HL-60 (cell line): ENCODE results near the gene MLF2.
"Not testable (repeated sequence)": the region's sequence is repeated elsewhere in the genome, so short reads cannot be mapped to it uniquely, and the experiment has no call there.

Experiments
- CTCF ChIP-seq: IDR thresholded peaks from one replicate; pipeline ENCODE4 v1.5.1; 2011; ENCODE audit warnings: low read length, control low read depth, inconsistent platforms; ENCODE audit not compliant: insufficient read depth
- POLR2AphosphoS5 ChIP-seq: IDR thresholded peaks from 2 replicates; pipeline ENCODE4 v1.6.1; 2012; ENCODE audit warnings: low read depth
- REST ChIP-seq: IDR thresholded peaks from 2 replicates; pipeline ENCODE4 v1.6.1; 2012; ENCODE audit warnings: low read depth; ENCODE audit not compliant: insufficient replicate concordance

GRCh38 chr12:6743300-6743699, 9.6 kb downstream of the MLF2 start:
- TF ChIP-seq CTCF, REST, POLR2AphosphoS5: not testable (repeated sequence)
